GM12872 (cell line): ENCODE measurements around the gene MTARC1.

Experiments
- TF ChIP-seq, protein P1 (sequence below): IDR thresholded peaks from 3 replicates; pipeline ENCODE4 v1.5.1; 2011; ENCODE audit warnings: low read depth, mild to moderate bottlenecking, low read length, moderate library complexity; ENCODE audit not compliant: insufficient read depth

MTARC1 gene

DNA sequence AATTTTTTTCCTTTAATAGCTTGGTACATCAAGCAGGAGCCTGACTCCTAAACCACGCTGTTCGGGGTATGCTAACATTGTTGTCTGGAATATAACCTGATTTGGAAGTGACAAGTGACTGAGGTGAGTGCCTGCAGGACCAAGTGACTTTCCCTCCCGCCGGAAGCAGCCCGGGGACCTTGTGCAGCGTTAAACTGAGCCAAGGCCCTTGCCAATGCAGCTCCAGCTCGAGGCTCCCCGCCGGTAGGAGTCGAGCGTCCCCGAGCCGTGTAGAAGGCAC is 716 bp upstream of the MTARC1 start:
- TF ChIP-seq, protein P1, sequence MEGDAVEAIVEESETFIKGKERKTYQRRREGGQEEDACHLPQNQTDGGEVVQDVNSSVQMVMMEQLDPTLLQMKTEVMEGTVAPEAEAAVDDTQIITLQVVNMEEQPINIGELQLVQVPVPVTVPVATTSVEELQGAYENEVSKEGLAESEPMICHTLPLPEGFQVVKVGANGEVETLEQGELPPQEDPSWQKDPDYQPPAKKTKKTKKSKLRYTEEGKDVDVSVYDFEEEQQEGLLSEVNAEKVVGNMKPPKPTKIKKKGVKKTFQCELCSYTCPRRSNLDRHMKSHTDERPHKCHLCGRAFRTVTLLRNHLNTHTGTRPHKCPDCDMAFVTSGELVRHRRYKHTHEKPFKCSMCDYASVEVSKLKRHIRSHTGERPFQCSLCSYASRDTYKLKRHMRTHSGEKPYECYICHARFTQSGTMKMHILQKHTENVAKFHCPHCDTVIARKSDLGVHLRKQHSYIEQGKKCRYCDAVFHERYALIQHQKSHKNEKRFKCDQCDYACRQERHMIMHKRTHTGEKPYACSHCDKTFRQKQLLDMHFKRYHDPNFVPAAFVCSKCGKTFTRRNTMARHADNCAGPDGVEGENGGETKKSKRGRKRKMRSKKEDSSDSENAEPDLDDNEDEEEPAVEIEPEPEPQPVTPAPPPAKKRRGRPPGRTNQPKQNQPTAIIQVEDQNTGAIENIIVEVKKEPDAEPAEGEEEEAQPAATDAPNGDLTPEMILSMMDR = no peak

DNA sequence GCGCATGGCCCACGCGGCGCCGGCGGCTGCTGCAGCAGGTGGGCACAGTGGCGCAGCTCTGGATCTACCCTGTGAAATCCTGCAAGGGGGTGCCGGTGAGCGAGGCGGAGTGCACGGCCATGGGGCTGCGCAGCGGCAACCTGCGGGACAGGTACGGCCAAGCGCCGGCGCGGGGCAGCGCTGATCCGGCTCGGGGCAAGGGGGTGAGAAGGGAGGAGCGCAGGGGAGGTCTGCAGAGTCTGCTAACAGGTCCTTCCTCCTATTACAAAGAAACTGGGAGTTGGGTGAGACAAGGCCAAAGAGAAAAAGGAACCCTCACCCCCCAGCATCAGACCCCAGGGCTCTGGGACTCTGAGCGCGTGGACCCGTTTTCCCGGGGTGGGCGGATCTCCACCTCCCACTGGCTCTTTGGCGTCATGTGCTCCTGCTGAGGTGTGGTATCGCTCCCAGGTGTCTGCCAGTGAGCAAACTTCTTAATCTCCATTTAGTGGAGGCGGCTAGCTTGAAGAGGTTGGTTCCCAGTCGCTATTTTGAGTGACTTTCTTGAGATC is 431 bp downstream of the MTARC1 start:
- TF ChIP-seq, protein P1 = no peak

DNA sequence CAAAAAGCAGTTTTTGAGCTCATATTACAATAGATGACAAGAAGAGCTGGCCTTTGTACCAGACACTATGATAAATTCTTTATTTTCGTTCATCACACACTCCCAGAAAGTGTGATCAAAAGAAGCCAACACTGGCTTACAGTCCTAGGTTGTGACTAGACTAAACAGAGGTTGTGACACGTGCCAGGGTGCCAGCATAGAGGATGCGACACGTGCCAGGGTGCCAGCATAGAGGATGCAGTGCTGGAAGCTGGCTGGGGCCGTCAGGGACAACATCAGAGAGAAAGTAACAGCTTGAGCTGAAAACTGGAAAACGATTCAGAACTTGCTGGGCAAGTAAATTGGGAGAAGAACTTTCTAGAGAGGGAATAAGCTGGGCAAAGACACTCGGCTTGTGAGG is 2.2 kb downstream of the MTARC1 start:
- TF ChIP-seq, protein P1 = no peak

DNA sequence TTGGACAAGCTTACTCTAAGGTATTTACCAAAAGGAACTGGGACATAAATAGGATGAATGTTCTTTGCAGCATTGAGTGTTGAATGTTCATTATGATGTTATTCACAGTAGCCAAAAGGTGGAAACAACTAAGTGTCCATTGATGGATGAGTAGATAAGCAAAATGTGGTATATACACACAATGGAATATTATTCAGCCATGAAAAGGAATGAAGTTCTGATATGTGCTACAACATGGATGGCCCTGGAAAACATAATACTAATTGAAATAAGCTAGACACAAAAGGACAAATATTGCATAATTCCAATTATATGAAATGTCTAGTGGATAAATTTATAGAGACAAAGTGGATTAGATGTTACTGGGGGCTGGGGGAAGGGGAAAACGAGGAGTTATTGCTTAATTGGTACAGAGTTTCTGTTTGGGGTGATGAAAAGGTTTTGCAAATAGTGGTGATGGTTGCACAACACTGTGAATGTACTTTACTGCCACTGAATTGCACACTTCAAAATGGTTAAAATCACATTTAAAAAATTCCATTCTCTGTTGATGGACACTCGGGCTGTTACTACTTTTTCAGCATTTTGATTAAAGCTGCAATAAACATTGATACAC is 2.9 kb downstream of the MTARC1 start:
- TF ChIP-seq, protein P1 = no peak

DNA sequence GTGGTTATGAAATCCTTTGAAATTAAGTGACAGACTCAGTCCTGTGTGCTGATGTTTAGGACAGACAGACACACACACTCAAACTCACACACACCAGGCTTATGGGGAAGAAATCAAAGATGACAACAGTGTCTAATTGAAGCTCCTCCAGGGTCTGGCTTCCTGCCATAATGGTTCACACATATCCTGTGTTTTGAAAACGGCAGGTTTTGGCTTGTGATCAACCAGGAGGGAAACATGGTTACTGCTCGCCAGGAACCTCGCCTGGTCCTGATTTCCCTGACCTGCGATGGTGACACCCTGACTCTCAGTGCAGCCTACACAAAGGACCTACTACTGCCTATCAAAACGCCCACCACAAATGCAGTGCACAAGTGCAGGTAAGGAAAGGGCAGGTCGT is 4.6 kb downstream of the MTARC1 start:
- TF ChIP-seq, protein P1 = no peak

DNA sequence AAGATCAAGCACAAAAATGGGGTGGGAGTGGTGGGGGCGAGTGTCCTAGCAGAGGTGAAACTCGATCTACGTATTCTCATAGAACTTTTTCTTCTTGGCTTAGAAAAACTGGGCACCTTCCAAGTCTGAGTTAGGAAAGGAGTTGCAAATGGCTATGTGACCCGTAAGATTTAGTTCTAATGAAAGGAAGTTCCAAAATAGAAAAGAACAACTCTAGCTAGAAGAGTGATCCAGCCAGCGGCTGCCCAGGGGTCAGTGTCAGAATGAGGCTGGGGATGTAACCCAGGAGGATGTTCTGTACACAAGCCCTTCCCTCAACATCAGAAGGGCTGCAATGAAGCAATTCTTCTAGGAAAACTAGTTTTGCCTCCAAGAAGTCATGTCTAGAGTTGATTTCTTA is 5.2 kb downstream of the MTARC1 start:
- TF ChIP-seq, protein P1 = no peak

DNA sequence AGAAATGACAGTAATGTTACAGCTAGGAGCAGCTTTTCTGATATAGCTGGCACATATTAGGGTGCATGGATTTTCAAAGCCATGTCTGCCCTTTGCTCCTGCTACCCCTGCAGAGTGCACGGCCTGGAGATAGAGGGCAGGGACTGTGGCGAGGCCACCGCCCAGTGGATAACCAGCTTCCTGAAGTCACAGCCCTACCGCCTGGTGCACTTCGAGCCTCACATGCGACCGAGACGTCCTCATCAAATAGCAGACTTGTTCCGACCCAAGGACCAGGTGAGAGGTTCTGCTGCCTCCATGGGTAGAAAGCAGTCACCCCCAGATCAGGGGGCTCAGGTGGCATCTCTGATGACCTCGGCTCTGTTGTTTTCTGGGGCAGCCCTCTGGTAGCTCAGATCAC is 9.8 kb downstream of the MTARC1 start:
- TF ChIP-seq, protein P1 = no peak
